HFFc6 (cell line): ENCODE results near the gene SCN1B. TPM values are rescaled to one million over a fixed set of nuclear protein-coding genes. Genes with fewer than 3 reads are reported as not detected.

Experiments
- DNase-seq: peaks from one replicate; pipeline ENCODE4 v3.0.0-alpha.2; 2018
- H3K27ac Mint-ChIP-seq: 2 replicates; pipeline ENCODE4 v1.8.0; 2020; ENCODE audit warnings: mild to moderate bottlenecking, mixed read lengths
- H3K27me3 Mint-ChIP-seq: 2 replicates; pipeline ENCODE4 v1.8.0; 2021; ENCODE audit warnings: mild to moderate bottlenecking, moderate library complexity, mixed read lengths; ENCODE audit not compliant: insufficient read depth
- H3K36me3 Mint-ChIP-seq: 2 replicates; pipeline ENCODE4 v1.8.0; 2021; ENCODE audit warnings: low read depth, mixed read lengths
- H3K4me1 Mint-ChIP-seq: 2 replicates; pipeline ENCODE4 v1.8.0; 2020; ENCODE audit warnings: low read depth, mixed read lengths
- H3K4me3 Mint-ChIP-seq: 2 replicates; pipeline ENCODE4 v1.8.0; 2020; ENCODE audit warnings: mild to moderate bottlenecking, moderate library complexity, mixed read lengths
- H3K9me3 Mint-ChIP-seq: 2 replicates; pipeline ENCODE4 v1.8.0; 2020; ENCODE audit warnings: mild to moderate bottlenecking, mixed read lengths
- total RNA-seq, 6 experiments: library from RNA; stranded (reverse); fragmentation: NEBNext Ultra II Directional; extraction: Animal tissue kit (Norgen Biotek cat#: 25700); gene quantifications; 2 replicates in 1 of 6; 3 replicates in 5 of 6; pipeline ENCODE4 v1.2.3, GENCODE V29; 2021
- TF ChIP-seq, protein P1 (sequence below): fragments of 200-600 bp; sonication (generic); IDR thresholded peaks from 2 replicates; pipeline ENCODE4 v1.5.0; 2021; ENCODE audit warnings: antibody characterized with exemption, mild to moderate bottlenecking

Gene SCN1B
- total RNA-seq, 6 experiments from 2014 or later: 6.8 to 14.2 (median 12.6) TPM

DNA sequence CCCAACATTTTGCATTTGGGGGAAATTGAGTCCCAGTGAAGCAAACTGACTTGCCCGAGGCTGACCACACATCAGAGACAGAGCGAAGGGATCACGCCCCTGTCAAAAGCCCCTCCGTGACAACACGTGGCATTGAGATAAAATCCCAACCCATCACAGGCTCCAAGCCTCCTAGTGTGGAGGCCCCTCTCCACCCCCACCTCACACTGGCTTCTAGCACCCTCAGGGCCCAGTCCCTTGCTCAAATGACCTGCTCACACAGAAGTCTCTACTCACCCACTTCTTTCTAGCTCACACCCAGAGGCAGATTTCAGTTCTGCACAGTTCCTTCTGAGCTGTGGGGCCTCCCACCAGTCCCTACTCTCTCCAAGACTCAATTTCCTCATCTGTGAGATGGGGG is 21.5 kb downstream of the SCN1B start:
- no peak for DNase-seq
- Mint-ChIP-seq H3K27me3 (peaks cover 30% of the 10 kb centered on the region), H3K4me3 (no peak overlapping the region), H3K27ac (no peak overlapping the region), H3K4me1 (no peaks in the 10 kb centered on the region; the same call in 1 of the 2 replicates), H3K9me3 (no peaks in the 10 kb centered on the region), H3K36me3 (no peaks in the 10 kb centered on the region)
- TF ChIP-seq, protein P1, sequence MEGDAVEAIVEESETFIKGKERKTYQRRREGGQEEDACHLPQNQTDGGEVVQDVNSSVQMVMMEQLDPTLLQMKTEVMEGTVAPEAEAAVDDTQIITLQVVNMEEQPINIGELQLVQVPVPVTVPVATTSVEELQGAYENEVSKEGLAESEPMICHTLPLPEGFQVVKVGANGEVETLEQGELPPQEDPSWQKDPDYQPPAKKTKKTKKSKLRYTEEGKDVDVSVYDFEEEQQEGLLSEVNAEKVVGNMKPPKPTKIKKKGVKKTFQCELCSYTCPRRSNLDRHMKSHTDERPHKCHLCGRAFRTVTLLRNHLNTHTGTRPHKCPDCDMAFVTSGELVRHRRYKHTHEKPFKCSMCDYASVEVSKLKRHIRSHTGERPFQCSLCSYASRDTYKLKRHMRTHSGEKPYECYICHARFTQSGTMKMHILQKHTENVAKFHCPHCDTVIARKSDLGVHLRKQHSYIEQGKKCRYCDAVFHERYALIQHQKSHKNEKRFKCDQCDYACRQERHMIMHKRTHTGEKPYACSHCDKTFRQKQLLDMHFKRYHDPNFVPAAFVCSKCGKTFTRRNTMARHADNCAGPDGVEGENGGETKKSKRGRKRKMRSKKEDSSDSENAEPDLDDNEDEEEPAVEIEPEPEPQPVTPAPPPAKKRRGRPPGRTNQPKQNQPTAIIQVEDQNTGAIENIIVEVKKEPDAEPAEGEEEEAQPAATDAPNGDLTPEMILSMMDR: no peak

DNA sequence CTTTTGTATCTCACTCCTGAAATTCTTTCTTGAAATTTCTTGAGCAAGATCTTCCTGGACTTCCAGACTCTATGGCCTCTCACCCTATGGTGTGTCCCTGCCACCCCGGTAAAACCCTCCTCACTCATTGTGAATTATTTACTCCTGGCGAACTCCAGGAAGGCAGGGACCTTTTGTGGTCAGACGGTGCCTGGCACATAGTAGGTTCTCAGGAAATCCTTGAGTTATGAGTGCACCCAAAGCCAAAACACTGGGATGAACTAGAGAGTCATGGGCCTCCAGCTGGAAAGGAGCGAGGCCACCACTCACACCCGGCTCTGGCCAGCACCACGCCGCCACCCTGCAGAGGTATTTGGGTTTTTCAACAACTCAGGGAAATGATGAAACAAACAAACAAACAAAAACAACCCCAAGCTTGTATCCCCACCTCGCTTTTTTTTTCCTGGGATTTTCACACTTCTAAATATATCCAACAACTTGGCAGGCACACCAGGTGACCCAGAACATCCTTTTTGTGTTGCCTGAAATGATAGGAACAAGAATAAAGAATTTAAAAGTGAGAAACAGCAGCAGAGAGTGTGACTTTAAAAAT is 22.4 kb downstream of the SCN1B start:
- H3K4me1 Mint-ChIP-seq: no peaks in the 10 kb centered on the region; the same call in 1 of the 2 replicates
- H3K27me3 Mint-ChIP-seq: peaks cover 32% of the 10 kb centered on the region
- TF ChIP-seq, protein P1: no peak
- no peaks in the 10 kb centered on the region for H3K9me3 Mint-ChIP-seq
- H3K4me3 Mint-ChIP-seq: no peak overlapping the region
- no peak for DNase-seq
- no peak overlapping the region for H3K27ac Mint-ChIP-seq
- no peaks in the 10 kb centered on the region for H3K36me3 Mint-ChIP-seq

DNA sequence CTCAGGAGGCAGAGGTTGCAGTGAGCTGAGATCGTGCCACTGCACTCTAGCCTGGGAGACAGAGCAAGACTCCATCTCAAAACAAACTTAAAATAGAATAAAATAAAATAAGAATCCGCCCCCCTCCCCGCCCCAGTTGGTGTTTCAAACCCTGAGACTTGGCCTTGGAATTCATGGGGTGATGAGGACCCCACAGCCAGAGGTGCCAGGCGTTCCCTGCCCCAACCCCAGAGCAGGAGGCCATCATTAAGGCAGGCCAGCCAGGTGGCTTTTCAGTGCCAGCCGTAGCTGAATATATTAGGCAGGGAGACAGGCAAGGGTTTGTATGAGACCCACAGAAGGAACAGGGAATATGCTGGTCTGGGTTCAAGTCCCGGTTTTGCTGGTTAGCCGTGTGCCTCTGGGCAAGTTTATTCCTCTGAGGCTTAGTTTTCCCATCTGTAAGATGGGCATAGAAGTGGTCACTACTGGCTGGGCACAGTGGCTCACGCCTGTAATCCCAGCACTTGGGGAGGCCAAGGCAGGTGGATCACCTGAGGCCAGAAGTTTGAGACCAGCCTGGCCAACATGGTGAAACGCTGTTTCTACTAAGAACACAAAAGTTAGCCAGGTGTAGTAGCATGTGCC is 23.5 kb downstream of the SCN1B start:
- H3K4me1 Mint-ChIP-seq: no peaks in the 10 kb centered on the region; the same call in 1 of the 2 replicates
- no peak overlapping the region for H3K4me3 Mint-ChIP-seq
- no peak overlapping the region for H3K27ac Mint-ChIP-seq
- DNase-seq: no peak
- no peaks in the 10 kb centered on the region for H3K36me3 Mint-ChIP-seq
- peaks cover 32% of the 10 kb centered on the region for H3K27me3 Mint-ChIP-seq
- TF ChIP-seq, protein P1: no peak
- no peaks in the 10 kb centered on the region for H3K9me3 Mint-ChIP-seq

DNA sequence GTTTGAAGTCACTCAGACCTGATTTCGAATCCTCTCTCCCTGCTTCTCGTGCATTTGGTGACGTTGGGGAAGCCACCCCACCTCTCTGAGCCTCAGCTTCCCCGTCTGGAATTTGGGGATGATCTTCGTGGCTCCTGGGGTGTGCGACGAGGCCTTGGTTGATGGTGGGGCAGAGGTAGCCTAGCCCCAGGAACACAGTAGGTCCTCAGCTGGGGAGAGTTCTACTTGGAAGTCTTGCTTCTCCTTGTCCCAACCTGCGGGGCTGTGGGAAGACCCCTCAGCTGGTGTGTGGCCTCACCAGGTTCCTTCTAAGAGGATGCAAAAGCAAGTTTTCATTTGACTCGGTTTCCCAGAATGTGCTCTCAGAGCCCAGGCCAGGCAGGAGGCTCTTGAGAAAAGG is 24.4 kb downstream of the SCN1B start:
- H3K27me3 Mint-ChIP-seq: peaks cover 34% of the 10 kb centered on the region
- H3K36me3 Mint-ChIP-seq: no peaks in the 10 kb centered on the region
- DNase-seq: no peak
- H3K9me3 Mint-ChIP-seq: no peaks in the 10 kb centered on the region
- H3K4me3 Mint-ChIP-seq: no peak overlapping the region
- no peaks in the 10 kb centered on the region; the same call in 1 of the 2 replicates for H3K4me1 Mint-ChIP-seq
- no peak overlapping the region for H3K27ac Mint-ChIP-seq
- TF ChIP-seq, protein P1: no peak

DNA sequence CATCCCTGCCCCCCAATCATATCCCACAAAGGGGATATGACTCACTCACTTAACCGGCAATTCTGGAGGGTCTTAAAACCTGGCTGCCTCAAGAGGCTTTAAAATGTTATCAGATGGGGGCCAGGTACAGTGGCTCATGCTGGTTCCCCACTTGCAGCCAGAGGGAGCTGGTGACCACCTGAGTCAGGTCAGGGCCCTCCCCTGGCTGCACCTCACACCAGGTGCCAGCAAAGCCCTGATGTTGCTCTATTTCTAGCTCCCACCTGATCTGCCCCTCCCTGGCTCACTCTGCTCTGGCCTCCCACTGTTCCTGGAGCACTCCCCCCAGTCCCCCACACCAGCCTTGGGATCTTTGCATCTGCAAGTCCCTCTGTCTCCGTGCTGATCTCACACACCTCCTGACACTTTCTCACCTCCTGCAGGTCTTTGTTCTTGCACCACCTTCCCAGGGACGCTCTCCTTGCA is 25.5 kb downstream of the SCN1B start:
- H3K4me1 Mint-ChIP-seq: no peaks in the 10 kb centered on the region; the same call in 1 of the 2 replicates
- H3K27me3 Mint-ChIP-seq: peaks cover 31% of the 10 kb centered on the region
- H3K4me3 Mint-ChIP-seq: no peak overlapping the region
- H3K36me3 Mint-ChIP-seq: no peaks in the 10 kb centered on the region
- TF ChIP-seq, protein P1: peak; percentile 31; the same call in 1 of the 2 replicates
- no peak overlapping the region for H3K27ac Mint-ChIP-seq
- no peaks in the 10 kb centered on the region for H3K9me3 Mint-ChIP-seq
- DNase-seq: no peak
